ENCODE results near the gene SPATA7. TPM values are rescaled to one million over a fixed set of nuclear protein-coding genes. Genes with fewer than 3 reads are reported as not detected.

The SPATA7 gene
- total RNA-seq, 1 experiment from 2014 or later: 5.2 TPM

- Histone ChIP-seq H3K27me3 (replicated peaks; ENCODE audit: insufficient read depth, low read depth, low read length, poor library complexity) (no peaks in the 10 kb centered on the region), H3K27ac (ENCODE audit: low read depth, low read length, poor library complexity, severe bottlenecking) (no peak overlapping the region), H3K4me3 (ENCODE audit: low read depth, low read length, poor library complexity, severe bottlenecking) (no peak overlapping the region), H3K4me1 (ENCODE audit: insufficient read depth, low read length, poor library complexity, severe bottlenecking) (no peaks in the 10 kb centered on the region), H3K36me3 (ENCODE audit: insufficient read depth, low read length, poor library complexity, severe bottlenecking) (no peaks in the 10 kb centered on the region), H3K9me3 (ENCODE audit: low read depth, low read length, poor library complexity, severe bottlenecking) (no peaks in the 10 kb centered on the region)
- POLR2A ChIA-PET (ENCODE audit: low non-redundant PET): interaction anchor here (0.7 kb wide), 1 partner anchor 550 kb away, joined by 3 read pairs; no protein-coding TSS in a partner anchor
- TF ChIP-seq EZH2 (IDR thresholded peaks at IDR 0.05; ENCODE audit: borderline replicate concordance, low read depth, low read length, poor library complexity, severe bottlenecking) (no peak), CTCF (conservative IDR thresholded peaks at IDR 0.05; ENCODE audit: low read depth, low read length) (no peak)
- BruUV-seq (replicated peaks): no TSS peak
- CTCF ChIA-PET: no interaction called here
- DNase-seq (ENCODE audit: low spot score): no peak
- intact Hi-C loops (cut with micrococcal nuclease; ENCODE audit: unreplicated experiment): no loop called here
Measured at GRCh38 chr14:88363644-88364043, 21.8 kb upstream of the SPATA7 start.

GRCh38 chr14:88364710-88365413, 20.6 kb upstream of the SPATA7 start:
- no TSS peak for BruUV-seq (replicated peaks)
- intact Hi-C loops (cut with micrococcal nuclease; ENCODE audit: unreplicated experiment): no loop called here
- H3K27me3 ChIP-seq (replicated peaks; ENCODE audit: insufficient read depth, low read depth, low read length, poor library complexity): no peaks in the 10 kb centered on the region
- ChIA-PET POLR2A (ENCODE audit: low non-redundant PET) (interaction anchor here (0.6 kb wide), 1 partner anchor 8 kb away, joined by 4 read pairs; no protein-coding TSS in a partner anchor), CTCF (no interaction called here)
- no peaks in the 10 kb centered on the region for H3K4me1 ChIP-seq (ENCODE audit: insufficient read depth, low read length, poor library complexity, severe bottlenecking)
- H3K4me3 ChIP-seq (ENCODE audit: low read depth, low read length, poor library complexity, severe bottlenecking): no peak overlapping the region
- TF ChIP-seq CTCF (conservative IDR thresholded peaks at IDR 0.05; ENCODE audit: low read depth, low read length): no peak
- TF ChIP-seq EZH2 (IDR thresholded peaks at IDR 0.05; ENCODE audit: borderline replicate concordance, low read depth, low read length, poor library complexity, severe bottlenecking): no peak
- H3K9me3 ChIP-seq (ENCODE audit: low read depth, low read length, poor library complexity, severe bottlenecking): no peaks in the 10 kb centered on the region
- H3K36me3 ChIP-seq (ENCODE audit: insufficient read depth, low read length, poor library complexity, severe bottlenecking): no peaks in the 10 kb centered on the region
- H3K27ac ChIP-seq (ENCODE audit: low read depth, low read length, poor library complexity, severe bottlenecking): no peak overlapping the region
- DNase-seq (ENCODE audit: low spot score): no peak

GRCh38 chr14:88369496-88369895, 16.0 kb upstream of the SPATA7 start:
- TF ChIP-seq EZH2 (IDR thresholded peaks at IDR 0.05; ENCODE audit: borderline replicate concordance, low read depth, low read length, poor library complexity, severe bottlenecking) (no peak), CTCF (conservative IDR thresholded peaks at IDR 0.05; ENCODE audit: low read depth, low read length) (no peak)
- Histone ChIP-seq H3K4me1 (ENCODE audit: insufficient read depth, low read length, poor library complexity, severe bottlenecking) (no peaks in the 10 kb centered on the region), H3K27me3 (replicated peaks; ENCODE audit: insufficient read depth, low read depth, low read length, poor library complexity) (no peaks in the 10 kb centered on the region), H3K36me3 (ENCODE audit: insufficient read depth, low read length, poor library complexity, severe bottlenecking) (no peaks in the 10 kb centered on the region), H3K4me3 (ENCODE audit: low read depth, low read length, poor library complexity, severe bottlenecking) (no peak overlapping the region), H3K27ac (ENCODE audit: low read depth, low read length, poor library complexity, severe bottlenecking) (no peak overlapping the region), H3K9me3 (ENCODE audit: low read depth, low read length, poor library complexity, severe bottlenecking) (no peaks in the 10 kb centered on the region)
- intact Hi-C loops (cut with micrococcal nuclease; ENCODE audit: unreplicated experiment): no loop called here
- no peak for DNase-seq (ENCODE audit: low spot score)
- no TSS peak for BruUV-seq (replicated peaks)
- ChIA-PET POLR2A (ENCODE audit: low non-redundant PET) (no interaction called here), CTCF (no interaction called here)

Measured in A673 (cell line).